ENCODE results near the gene DAP3.
"Not testable (repeated sequence)": the region's sequence is repeated elsewhere in the genome, so short reads cannot be mapped to it uniquely, and the experiment has no call there.

The DAP3 gene

GRCh38 chr1:155719703-155720102 is 30.8 kb downstream of the DAP3 start:
- no peak for DNase-seq

DNA sequence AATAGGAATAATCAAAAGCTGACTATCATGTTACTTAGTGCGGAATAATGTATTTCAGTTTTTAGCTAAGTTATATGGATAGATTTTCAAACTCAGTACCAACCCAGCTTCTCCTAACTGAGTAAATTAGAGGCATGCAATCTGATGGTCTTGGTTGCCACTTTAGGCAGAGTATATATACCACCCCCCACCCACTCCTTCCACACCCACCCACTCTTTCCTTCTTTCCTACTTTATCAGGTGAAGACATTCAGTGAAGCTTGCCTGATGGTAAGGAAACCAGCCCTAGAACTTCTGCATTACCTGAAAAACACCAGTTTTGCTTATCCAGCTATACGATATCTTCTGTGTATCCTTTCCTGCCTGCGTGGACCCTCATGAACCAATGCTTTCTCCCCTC is 36.3 kb downstream of the DAP3 start:
- DNase-seq = no peak

DNA sequence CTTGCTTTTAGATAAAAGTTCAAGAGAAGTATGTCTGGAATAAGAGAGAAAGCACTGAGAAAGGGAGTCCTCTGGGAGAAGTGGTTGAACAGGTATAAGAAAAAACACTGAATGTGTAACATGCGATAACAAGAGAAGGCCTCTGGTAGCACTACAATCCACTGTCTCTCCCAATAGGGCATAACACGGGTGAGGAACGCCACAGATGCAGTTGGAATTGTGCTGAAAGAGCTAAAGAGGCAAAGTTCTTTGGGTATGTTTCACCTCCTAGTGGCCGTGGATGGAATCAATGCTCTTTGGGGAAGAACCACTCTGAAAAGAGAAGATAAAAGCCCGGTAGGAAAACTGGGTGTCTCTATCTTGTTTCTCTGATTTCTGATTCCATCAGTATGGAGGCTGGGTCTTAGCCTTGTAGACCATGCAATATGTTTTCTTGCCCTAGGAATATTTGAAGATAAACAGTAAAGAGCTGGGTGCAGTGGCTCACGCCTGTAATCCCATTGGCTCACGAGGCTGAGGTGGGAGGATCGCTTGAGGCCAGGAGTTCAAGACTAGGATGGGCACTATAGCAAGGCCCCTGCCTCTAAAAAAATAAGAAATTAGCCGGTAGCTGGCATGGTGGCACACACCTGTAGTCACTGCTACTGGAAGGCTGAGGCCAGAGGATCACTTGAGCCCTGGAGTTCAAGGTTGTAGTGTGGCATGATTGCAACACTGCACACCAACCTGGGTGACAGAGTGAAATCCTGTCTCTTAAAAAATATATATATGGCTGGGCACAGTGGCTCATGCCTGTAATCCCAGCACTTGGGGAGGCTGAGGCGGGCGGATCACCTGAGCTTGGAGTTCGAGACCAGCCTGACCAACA is 40.4 kb downstream of the DAP3 start:
- peak; percentile 72 for DNase-seq

DNA sequence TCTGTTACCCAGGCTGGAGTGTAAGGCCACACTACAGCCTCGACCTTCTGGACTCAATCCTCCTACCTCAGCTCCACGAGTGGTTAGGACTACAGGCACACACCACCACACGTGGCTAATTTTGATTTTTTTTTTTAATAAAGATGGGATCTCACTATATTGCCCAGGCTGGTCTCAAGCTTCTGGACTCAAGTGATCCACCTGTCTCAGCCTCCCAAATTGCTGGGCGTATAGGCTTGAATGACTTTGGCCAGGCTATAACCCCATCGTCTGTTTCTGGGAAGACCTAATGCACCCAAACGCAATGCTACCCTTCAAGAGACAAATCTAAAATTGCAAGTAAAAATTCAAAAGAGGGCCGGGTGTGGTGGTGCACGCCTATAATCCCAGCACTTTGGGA is 52.1 kb downstream of the DAP3 start:
- DNase-seq = no peak

DNA sequence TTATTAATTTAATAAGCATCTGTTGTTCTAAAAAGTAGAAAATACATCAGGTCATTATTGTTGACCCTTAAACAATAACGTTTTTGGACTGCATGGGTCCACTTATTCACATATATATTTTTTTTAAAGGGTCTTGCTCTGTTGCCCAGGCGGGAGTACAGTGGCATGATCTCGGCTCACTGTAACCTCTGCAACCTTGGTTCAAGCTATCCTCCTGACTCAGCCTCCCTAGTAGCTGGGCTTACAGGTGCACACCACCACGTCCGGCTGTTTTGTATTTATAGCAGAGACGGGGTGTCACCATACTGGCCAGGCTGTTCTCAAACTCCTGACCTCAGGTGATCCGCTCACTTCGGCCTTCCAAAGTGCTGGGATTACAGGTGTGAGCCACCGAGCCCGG is 53.0 kb downstream of the DAP3 start:
- DNase-seq = no peak

DNA sequence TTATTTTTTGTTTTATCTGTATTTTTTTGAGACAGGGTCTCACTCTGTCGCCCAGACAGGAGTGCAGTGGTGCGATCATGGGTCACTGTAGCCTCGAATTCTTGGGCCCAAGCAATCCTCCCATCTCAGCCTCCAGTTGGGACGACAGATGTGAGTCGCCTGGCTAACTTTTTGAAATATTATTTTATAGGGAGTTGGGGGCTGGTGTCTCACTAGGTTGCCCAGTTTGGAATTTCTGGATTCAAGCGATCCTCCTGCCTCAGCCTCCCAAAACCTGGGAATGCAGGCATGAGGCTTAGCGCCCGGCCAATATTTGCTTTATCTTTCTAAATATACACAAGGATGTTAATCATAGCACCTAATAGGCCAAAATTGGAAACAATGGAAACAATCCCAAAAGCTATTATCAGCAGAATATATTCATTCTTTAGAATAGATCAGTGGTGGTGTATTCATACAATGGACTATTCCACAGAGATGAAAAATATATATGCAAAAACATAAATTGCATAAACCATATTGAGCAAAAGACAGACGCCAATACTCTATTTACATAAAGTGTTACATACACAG is 55.9 kb downstream of the DAP3 start:
- no peak for DNase-seq

DNA sequence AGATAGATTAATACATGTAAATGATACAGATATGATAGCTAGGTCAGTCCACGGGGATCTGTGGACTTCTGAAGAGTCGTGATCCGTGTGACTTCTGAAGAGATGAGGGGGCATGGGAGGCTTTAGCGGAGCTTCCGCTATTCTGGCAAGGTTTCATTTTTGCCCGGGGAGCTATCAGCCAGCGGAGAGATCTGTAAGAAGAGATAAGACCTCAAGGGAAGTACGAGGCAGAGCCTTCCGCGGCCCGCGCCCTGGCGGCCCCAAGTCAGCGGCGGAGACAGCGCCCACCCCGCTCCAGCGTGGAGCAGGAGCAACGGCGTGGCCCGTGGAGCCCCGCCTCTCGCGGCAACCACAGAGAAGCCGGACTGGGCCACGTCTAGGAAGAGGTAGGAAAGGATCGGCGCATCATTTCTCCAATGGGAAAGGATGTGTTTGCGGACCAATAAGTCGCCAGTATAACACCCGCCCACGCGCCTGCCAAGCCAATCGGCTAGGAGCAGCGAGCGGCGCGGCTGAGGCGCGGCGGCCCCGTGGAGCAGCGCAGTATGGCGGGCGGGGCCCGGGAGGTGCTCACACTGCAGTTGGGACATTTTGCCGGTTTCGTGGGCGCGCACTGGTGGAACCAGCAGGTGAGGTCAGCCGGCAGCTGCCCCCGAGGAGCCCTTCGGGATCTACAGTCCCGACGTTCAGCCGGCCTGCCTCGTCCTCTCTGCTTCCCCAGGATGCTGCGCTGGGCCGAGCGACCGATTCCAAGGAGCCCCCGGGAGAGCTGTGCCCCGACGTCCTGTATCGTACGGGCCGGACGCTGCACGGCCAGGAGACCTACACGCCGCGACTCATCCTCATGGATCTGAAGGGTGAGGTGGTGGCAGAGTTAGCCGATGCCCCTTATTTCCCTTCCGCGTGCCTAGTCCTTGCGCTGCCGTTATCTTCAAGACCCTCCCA is 56.7 kb downstream of the DAP3 start:
- peak; percentile 95 for DNase-seq

DNA sequence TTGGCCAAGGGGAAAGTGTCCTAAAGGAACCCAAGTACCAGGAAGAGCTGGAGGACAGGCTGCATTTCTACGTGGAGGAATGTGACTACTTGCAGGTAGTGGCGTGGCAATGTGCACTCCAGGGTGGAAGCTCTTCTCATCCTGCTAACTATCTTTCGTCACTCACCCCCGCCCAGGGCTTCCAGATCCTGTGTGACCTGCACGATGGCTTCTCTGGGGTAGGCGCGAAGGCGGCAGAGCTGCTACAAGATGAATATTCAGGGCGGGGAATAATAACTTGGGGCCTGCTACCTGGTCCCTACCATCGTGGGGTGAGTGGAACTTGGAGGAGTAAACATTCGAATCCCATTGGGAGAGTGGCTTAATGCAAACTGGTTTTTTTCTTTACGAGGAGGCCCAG is 58.7 kb downstream of the DAP3 start:
- DNase-seq = not testable (repeated sequence)

DNA sequence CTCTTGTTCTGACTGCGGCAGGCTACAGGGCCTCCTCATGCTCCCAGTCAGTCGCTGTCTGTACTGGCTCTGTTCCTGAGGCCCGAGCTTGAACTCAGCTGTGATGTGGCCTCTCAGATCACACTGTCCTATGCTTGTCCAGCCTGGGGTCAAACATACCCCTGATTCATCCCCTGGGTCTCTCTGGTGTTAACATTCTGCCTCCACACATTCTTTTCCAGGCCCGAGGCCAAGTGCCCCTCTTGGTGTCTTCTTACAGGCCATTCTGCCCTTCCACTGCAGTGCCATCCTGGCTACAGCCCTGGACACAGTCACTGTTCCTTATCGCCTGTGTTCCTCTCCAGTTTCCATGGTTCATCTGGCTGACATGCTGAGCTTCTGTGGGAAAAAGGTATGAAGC is 59.2 kb downstream of the DAP3 start:
- DNase-seq = not testable (repeated sequence)

DNA sequence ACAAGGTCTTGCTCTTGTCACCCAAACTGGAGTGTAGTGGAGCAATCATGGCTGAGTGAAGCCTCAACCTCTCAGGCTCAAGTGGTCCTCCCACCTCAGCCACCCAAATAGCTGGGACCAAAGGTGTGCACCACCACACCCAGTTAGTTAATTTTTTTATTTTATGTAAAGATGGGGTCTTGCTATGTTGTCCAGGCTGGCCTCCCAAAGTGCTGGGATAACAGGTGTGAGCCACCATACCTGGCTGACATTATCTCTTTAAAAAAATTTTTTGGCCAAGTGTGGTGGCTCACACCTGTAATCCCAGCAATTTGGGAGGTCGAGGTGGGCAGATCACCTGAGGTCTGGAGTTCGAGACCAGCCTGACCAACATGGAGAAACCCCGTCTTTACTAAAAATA is 70.1 kb downstream of the DAP3 start:
- DNase-seq = not testable (repeated sequence)

- no peak for DNase-seq
Measured at GRCh38 chr1:155759966-155760630, 71.2 kb downstream of the DAP3 start.

- no peak for DNase-seq
Measured at GRCh38 chr1:155760751-155761475, 72.0 kb downstream of the DAP3 start.

- no peak for DNase-seq
Measured at GRCh38 chr1:155761736-155762405, 73.0 kb downstream of the DAP3 start.

- not testable (repeated sequence) for DNase-seq
Measured at GRCh38 chr1:155763090-155763815, 74.4 kb downstream of the DAP3 start.

- not testable (repeated sequence) for DNase-seq
Measured at GRCh38 chr1:155763989-155764388, 75.1 kb downstream of the DAP3 start.

GRCh38 chr1:155767399-155767989 is 78.6 kb downstream of the DAP3 start:
- not testable (repeated sequence) for DNase-seq

DNA sequence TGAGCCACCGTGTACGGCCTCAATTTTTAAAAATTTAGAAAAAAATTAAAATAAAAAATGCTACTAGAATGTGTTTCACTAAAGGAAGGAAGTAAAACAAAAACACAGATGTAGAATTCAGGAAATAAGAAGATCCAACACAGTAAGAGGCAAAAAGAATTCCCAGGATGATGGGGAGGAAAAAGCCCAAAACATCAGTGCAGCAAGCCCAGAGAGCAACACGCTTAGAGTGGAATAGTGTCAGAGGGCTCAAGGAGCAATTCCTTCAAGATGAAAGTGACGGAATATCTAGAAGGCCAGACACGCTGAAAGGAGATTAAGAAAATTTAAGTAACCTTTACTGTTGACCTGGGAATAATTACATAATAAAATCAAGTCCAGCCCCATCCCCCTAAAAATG is 80.4 kb downstream of the DAP3 start:
- DNase-seq = no peak

DNA sequence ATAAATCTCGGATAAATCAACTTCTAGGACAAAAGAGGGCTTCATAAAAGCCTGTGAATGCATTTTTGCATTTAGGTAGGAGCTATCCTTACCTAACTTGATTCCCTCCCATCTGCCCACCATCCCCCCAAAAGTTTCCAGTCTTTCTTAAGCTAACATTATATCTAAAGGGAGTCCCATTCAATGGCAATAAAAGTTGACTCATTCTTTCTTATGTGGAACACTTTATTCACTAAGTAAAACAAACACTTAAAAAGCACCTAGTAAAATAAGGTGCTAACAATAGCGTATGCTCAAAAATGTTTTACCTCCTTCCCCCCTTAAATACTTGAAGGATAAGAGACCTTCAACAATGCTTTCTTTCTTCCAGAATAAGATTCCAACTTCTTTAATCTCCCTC is 84.3 kb downstream of the DAP3 start:
- DNase-seq = no peak

DNA sequence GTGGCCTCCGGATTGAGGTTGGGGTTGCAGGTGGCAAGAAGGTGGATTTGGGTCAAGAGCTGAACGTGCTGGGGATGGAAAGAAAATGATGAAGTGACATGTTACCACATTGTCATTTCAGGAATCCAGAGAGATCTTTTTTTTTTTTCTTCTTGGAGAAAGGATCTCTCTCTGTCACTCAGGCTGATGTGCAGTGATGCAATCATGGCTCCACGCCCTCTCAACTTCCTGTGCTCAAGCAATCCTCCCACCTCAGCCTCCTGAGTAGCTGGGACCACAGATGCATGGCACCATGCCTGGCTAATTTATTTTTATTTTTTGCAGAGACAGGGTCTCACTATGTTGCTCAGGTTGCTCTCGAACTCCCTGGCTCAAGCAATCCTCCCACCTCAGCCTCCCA is 87.5 kb downstream of the DAP3 start:
- DNase-seq = no peak

- no peak for DNase-seq
Measured at GRCh38 chr1:155777582-155777981, 88.7 kb downstream of the DAP3 start.
